Ectodermal cell (in vitro differentiated cells): Measurements from ENCODE around the gene CUL2.

ENCODE experiments used
- H3K27ac ChIP-seq: 2 replicates; pipeline ENCODE4 v1.7.0; 2013; ENCODE audit warnings: mild to moderate bottlenecking, low read depth, low read length; ENCODE audit not compliant: insufficient read depth, poor library complexity, severe bottlenecking
- H3K27me3 ChIP-seq: 2 replicates; pipeline ENCODE4 v1.7.0; 2013; ENCODE audit warnings: mild to moderate bottlenecking, low read length; ENCODE audit not compliant: insufficient read depth, control insufficient read depth, poor library complexity, severe bottlenecking
- H3K36me3 ChIP-seq: one replicate; pipeline ENCODE4 v1.7.0; 2013; ENCODE audit warnings: low read length; ENCODE audit not compliant: control insufficient read depth, insufficient read depth
- H3K4me1 ChIP-seq: one replicate; pipeline ENCODE4 v1.7.0; 2013; ENCODE audit warnings: low read length; ENCODE audit not compliant: control insufficient read depth, insufficient read depth
- H3K4me3 ChIP-seq: 2 replicates; pipeline ENCODE4 v1.7.0; 2013; ENCODE audit warnings: low read depth, low read length, control low read depth; ENCODE audit not compliant: insufficient read depth
- H3K9me3 ChIP-seq: 2 replicates; pipeline ENCODE4 v1.7.0; 2013; ENCODE audit warnings: mild to moderate bottlenecking, low read length, moderate library complexity; ENCODE audit not compliant: control insufficient read depth
- WGBS, 2 experiments: methylation state at CpG; one replicate each; pipeline ENCODE4 v1.1.7; 2013; ENCODE audit warnings: missing lambda C conversion rate in 2 of 2; 5-methylcytosine and 5-hydroxymethylcytosine counted together

The CUL2 gene

GRCh38 chr10:34959786-34960185 is 130.4 kb downstream of the CUL2 start:
- H3K4me3 ChIP-seq: no peak overlapping the region
- no peaks in the 10 kb centered on the region for H3K9me3 ChIP-seq
- no peaks in the 10 kb centered on the region for H3K36me3 ChIP-seq
- 91 to 93% methylated on average over 1 to 4 of the region's 4 CpGs for WGBS, 2 experiments
- H3K4me1 ChIP-seq: no peaks in the 10 kb centered on the region
- no peak overlapping the region for H3K27ac ChIP-seq
- H3K27me3 ChIP-seq: no peaks in the 10 kb centered on the region

GRCh38 chr10:34959321-34959720 is 130.8 kb downstream of the CUL2 start:
- Histone ChIP-seq H3K4me3 (no peak overlapping the region), H3K27me3 (no peaks in the 10 kb centered on the region), H3K27ac (no peak overlapping the region), H3K36me3 (no peaks in the 10 kb centered on the region), H3K4me1 (no peaks in the 10 kb centered on the region), H3K9me3 (no peaks in the 10 kb centered on the region)
- 74 to 77% methylated on average over 9 of the region's 9 CpGs for WGBS, 2 experiments
